Suprapubic skin (tissue), 4 donors: ENCODE measurements around the gene SRI. TPM values are rescaled to one million over a fixed set of nuclear protein-coding genes. Genes with fewer than 3 reads are reported as not detected.

Experiments
- DNase-seq, 2 donors: peaks; one replicate each; pipeline ENCODE4 v3.0.0-alpha.2; 2019; ENCODE audit warnings: low spot score in 2 of 2
- H3K27ac ChIP-seq: fragments of 200-600 bp; sonication (generic); one replicate; pipeline ENCODE4 v1.5.1; 2019
- H3K27me3 ChIP-seq: fragments of 200-600 bp; sonication (generic); one replicate; pipeline ENCODE4 v1.5.1; 2019
- H3K36me3 ChIP-seq: fragments of 200-600 bp; sonication (generic); one replicate; pipeline ENCODE4 v1.5.1; 2019
- H3K4me1 ChIP-seq: fragments of 200-600 bp; sonication (generic); one replicate; pipeline ENCODE4 v1.5.1; 2019
- H3K4me3 ChIP-seq: fragments of 200-600 bp; sonication (generic); one replicate; pipeline ENCODE4 v1.5.1; 2019; ENCODE audit warnings: mild to moderate bottlenecking
- H3K9me3 ChIP-seq: fragments of 200-600 bp; sonication (generic); one replicate; pipeline ENCODE4 v1.5.1; 2019
- EP300 ChIP-seq: sonication (generic); formaldehyde crosslinking; IDR thresholded peaks from one replicate; pipeline ENCODE4 v1.6.1; 2017; ENCODE audit warnings: antibody characterized with exemption
- POLR2A ChIP-seq, 2 donors: fragments of 450-650 bp; IDR thresholded peaks; one replicate each; pipeline ENCODE4 v1.6.1; 2017; ENCODE audit warnings: antibody characterized with exemption in 2 of 2, mild to moderate bottlenecking in 2 of 2, moderate library complexity in 2 of 2
- POLR2AphosphoS5 ChIP-seq, 3 donors: sonication (generic); formaldehyde crosslinking; IDR thresholded peaks; one replicate each; pipeline ENCODE4 v1.6.1; 2017; ENCODE audit warnings: antibody characterized with exemption in 3 of 3
- WGBS: methylation state at CpG from one replicate; pipeline ENCODE4 v1.1.5; 2018; 5-methylcytosine and 5-hydroxymethylcytosine counted together
- total RNA-seq, 4 donors: library from RNA; depleted of rRNA; stranded (reverse); fragments of >200 nt; gene quantifications; one replicate each; pipeline ENCODE4 v1.1.0, GENCODE V29; 2016
- TF ChIP-seq, protein P1 (sequence below), 2 donors: fragments of 200-600 bp in 1 of 2; fragments of 450-650 bp in 1 of 2; sonication (generic) in 1 of 2; IDR thresholded peaks; one replicate each; pipeline ENCODE4 v1.5.1; 2016 to 2019; ENCODE audit warnings: antibody characterized with exemption in 2 of 2, mild to moderate bottlenecking in 1 of 2, moderate library complexity in 1 of 2

The SRI gene
- total RNA-seq, 4 donors from 2014 or later = 36.7 to 50.6 (median 42.2) TPM

DNA sequence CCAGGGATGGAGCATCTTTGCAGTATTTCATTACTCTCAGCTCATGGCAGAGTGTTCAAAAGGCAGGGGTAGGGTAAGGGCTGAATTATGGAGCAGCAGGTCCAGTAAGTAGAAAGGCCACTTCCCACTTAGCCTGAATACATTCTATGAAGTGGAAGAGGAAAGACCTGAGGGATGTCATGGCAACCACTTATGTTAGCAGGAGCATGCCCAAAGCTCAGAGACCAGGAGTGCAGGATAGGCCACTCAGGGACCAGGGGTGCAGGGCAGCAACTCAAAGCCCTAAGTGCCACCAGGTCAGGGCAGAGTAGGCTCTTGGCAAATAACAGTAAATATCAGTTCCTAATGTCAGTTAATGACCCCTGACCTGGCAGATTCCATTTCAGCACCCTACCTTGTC lies 3.6 kb downstream of the SRI start:
- Histone ChIP-seq H3K4me1 (peaks cover 19% of the 10 kb centered on the region), H3K4me3 (no peak overlapping the region), H3K36me3 (peaks cover 37% of the 10 kb centered on the region), H3K27ac (no peak overlapping the region), H3K27me3 (no peaks in the 10 kb centered on the region), H3K9me3 (no peaks in the 10 kb centered on the region)
- DNase-seq = no peak
- TF ChIP-seq, protein P1, sequence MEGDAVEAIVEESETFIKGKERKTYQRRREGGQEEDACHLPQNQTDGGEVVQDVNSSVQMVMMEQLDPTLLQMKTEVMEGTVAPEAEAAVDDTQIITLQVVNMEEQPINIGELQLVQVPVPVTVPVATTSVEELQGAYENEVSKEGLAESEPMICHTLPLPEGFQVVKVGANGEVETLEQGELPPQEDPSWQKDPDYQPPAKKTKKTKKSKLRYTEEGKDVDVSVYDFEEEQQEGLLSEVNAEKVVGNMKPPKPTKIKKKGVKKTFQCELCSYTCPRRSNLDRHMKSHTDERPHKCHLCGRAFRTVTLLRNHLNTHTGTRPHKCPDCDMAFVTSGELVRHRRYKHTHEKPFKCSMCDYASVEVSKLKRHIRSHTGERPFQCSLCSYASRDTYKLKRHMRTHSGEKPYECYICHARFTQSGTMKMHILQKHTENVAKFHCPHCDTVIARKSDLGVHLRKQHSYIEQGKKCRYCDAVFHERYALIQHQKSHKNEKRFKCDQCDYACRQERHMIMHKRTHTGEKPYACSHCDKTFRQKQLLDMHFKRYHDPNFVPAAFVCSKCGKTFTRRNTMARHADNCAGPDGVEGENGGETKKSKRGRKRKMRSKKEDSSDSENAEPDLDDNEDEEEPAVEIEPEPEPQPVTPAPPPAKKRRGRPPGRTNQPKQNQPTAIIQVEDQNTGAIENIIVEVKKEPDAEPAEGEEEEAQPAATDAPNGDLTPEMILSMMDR (IDR thresholded peaks at IDR 0.05) = no peak
- TF ChIP-seq POLR2AphosphoS5 (IDR thresholded peaks at IDR 0.05) (no peak), POLR2A (IDR thresholded peaks at IDR 0.05) (no peak), EP300 (no peak)

DNA sequence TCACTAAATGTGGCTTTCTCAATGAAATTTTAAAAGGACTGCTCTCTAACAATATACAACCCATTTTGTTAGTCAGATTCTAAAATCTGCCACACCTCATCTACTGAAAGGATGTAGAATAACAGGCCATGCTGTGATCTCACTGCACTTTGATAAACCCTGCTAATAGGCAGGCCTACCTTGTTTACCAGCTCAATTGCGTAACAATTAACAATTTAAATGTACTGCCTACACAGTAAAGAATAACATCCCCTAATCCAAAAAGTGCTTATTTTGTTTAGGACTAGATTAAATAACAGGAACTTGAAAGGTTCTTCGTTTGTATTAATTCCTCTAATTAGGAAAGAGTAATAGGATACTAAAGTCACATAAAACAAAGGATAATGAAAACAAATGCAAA lies 4.5 kb downstream of the SRI start:
- no peak for DNase-seq
- Histone ChIP-seq H3K4me1 (peaks cover 14% of the 10 kb centered on the region), H3K27ac (no peak overlapping the region), H3K9me3 (no peaks in the 10 kb centered on the region), H3K27me3 (no peaks in the 10 kb centered on the region), H3K36me3 (peaks cover 40% of the 10 kb centered on the region), H3K4me3 (no peak overlapping the region)
- 84% methylated on average over 2 of the region's 2 CpGs for WGBS
- TF ChIP-seq, protein P1 (IDR thresholded peaks at IDR 0.05) = no peak
- TF ChIP-seq POLR2A (IDR thresholded peaks at IDR 0.05) = no peak

DNA sequence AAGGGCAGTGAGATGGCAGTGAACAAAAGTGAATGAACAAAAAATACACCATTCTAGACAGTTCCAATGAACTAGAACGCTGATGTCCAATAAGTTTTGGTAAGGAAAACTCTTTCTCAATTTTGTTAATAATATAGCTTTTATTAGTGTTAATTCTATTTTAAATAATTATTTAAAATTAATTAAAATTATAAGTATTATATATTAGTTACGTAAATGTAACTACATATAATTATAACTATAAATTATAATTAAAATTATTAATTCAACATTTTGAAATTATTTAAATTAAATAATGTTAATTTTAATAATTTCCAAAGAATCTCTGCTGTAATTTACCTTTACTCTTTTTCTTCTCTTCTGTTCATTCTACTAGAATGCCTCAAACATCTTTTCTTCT lies 5.4 kb downstream of the SRI start:
- peaks cover 48% of the 10 kb centered on the region for H3K36me3 ChIP-seq
- no peak overlapping the region for H3K27ac ChIP-seq
- no peak for DNase-seq
- H3K9me3 ChIP-seq = no peaks in the 10 kb centered on the region
- WGBS = 97% methylated on average over 2 of the region's 2 CpGs
- H3K4me3 ChIP-seq = no peak overlapping the region
- no peaks in the 10 kb centered on the region for H3K27me3 ChIP-seq
- TF ChIP-seq POLR2A (IDR thresholded peaks at IDR 0.05) = no peak
- no peak for TF ChIP-seq EP300
- TF ChIP-seq, protein P1 (IDR thresholded peaks at IDR 0.05) = no peak
- TF ChIP-seq POLR2AphosphoS5 (IDR thresholded peaks at IDR 0.05) = no peak
- H3K4me1 ChIP-seq = peaks cover 14% of the 10 kb centered on the region

DNA sequence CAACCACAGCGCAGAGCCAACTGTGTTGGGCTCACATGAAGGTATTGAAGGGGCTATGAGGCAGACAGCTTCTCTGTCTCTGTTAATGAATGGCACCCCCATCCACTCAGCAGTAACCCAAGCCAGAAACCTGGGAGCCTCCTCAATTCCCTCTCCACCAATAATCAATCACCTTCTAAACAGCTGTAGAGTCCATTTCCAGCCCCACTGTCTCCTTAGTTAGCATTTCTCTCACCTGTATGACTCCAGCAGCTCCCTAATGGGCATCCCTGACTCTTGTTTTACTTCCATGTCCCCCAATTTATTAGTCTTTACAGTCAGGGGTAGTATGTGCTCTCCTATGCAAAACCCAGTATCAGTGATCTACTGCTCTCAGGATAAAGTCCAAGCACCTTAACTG lies 6.9 kb downstream of the SRI start:
- Histone ChIP-seq H3K9me3 (no peaks in the 10 kb centered on the region), H3K27ac (no peak overlapping the region), H3K4me1 (peaks cover 4% of the 10 kb centered on the region), H3K27me3 (no peaks in the 10 kb centered on the region), H3K4me3 (no peak overlapping the region), H3K36me3 (peaks cover 63% of the 10 kb centered on the region)
- WGBS = 100% methylated on average over 1 of the region's 1 CpG
- TF ChIP-seq, protein P1 (IDR thresholded peaks at IDR 0.05) = no peak
- TF ChIP-seq POLR2A (IDR thresholded peaks at IDR 0.05) (no peak), POLR2AphosphoS5 (IDR thresholded peaks at IDR 0.05) (no peak), EP300 (no peak)
- DNase-seq = no peak

DNA sequence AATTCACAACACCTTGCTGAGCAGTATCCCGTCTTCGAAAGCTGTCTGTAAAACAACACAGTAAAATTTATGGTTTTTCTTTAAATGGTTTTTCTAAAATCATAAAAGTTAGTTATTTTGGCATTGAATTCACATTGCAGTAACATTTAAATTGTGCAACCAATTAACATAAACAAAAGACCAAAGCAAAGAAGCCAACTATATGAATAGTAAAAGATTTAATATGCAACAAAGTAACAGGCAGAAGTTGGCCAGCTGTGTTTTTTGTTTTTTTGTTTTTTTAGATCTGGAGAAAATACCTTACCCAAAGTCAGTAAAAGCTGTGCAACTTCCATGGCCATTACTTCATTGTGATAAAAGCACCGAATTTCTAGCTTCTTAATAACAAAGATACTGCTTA lies 11.3 kb downstream of the SRI start:
- Histone ChIP-seq H3K4me3 (no peak overlapping the region), H3K4me1 (no peaks in the 10 kb centered on the region), H3K36me3 (peaks cover 84% of the 10 kb centered on the region), H3K9me3 (no peaks in the 10 kb centered on the region), H3K27me3 (no peaks in the 10 kb centered on the region), H3K27ac (no peak overlapping the region)
- TF ChIP-seq POLR2AphosphoS5 (IDR thresholded peaks at IDR 0.05) (no peak), POLR2A (IDR thresholded peaks at IDR 0.05) (no peak), EP300 (no peak)
- TF ChIP-seq, protein P1 (IDR thresholded peaks at IDR 0.05) = no peak
- WGBS = 94% methylated on average over 3 of the region's 3 CpGs
- no peak for DNase-seq
